Measurements from ENCODE around the gene LEMD3.
A peak's percentile ranks its signal among the peaks of the same experiment; 100 is the strongest.

LEMD3 gene

DNA sequence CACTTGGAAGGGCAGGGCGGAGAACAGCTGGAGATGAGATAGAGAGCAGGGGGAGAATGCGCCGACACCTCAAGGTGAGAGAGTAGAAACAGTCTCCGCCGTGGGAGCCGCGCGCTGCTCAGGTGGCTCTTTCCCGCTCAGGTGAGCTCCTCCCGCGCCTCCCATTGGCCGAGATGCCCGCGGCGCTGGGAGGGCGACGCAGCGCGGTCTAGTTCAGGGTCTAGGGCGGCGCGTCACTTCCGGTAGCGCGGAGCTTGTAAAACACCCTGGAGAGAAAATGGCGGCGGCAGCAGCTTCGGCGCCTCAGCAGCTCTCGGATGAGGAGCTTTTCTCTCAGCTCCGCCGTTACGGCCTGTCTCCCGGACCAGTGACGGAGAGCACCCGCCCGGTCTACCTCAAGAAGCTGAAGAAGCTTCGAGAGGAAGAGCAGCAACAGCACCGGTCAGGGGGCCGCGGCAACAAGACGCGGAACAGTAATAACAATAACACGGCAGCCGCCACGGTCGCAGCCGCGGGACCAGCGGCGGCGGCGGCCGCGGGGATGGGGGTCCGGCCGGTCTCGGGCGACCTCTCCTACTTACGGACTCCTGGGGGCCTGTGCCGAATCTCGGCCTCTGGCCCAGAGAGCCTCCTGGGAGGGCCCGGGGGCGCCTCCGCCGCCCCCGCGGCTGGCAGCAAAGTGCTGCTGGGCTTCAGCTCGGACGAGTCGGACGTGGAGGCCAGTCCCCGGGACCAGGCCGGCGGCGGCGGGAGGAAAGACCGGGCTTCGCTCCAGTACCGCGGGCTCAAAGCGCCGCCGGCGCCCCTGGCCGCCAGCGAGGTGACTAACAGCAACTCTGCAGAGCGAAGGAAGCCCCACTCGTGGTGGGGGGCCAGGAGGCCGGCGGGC lies at the start of gene LEMD3:
Gene LEMD3 (plus strand): TSS at position 264 of the 889 bp plus-strand sequence. CDS start 14 bp downstream, at position 278.
- peak; percentile 85 to 88 for DNase-seq (ENCODE audit: extremely low read depth in 1 of 2, low read depth in 1 of 2)

- DNase-seq (ENCODE audit: extremely low read depth in 1 of 2, low read depth in 1 of 2), result peak in 1 of 2 donors; percentile 11
These were observed 48.1 kb upstream of the LEMD3 start, which contains the start of gene WIF1 for GRCh38 chr12:65121049-65121955. WIF1 (minus strand) TSS chr12:65121305; CDS start chr12:65121191, 114 bp downstream.

DNA sequence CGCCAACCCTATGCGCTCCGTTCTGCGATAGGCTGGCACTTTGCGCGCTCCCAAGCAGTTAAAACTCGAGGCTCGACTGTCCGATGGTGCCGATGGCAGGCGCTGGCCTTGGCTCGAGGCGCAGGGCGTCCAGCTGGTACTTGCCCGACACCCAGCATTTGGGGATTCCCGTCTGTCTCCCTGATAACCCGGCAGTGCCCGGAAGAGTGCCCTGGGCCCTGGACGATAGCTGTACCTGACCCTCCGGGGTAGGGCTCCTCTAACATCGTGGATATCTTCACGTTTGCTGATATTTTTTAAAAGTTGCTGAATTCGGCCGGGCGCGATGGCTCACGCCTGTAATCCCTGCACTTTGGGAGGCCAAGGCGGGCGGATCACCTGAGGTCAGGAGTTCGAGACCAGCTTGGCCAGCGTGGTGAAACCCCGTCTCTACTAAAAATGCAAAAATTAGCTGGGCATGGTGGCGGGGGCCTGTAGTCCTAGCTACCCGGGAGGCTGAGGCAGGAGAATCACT lies 47.4 kb upstream of the LEMD3 start:
- DNase-seq (ENCODE audit: extremely low read depth in 1 of 2, low read depth in 1 of 2), result no peak

DNA sequence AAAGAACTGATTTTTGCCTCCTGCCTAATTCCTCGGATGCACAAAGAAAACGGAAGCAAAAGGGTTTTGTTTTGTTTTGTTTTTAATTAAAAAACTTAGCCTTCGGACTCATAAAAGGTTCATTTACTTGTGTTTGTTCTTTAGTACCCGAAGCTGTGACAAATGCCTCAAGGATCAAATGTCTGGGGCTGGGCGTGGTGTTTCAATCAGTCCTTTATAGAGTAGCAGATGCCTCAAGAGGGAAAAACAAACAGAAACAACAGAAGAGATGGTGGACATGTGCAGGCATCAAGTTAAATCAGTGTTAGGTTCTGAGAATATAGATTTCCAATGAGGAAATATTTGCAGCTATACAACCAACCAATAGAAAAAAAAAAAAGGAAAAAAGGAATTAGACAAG lies 46.7 kb upstream of the LEMD3 start:
- DNase-seq (ENCODE audit: extremely low read depth in 1 of 2, low read depth in 1 of 2), result no peak

- DNase-seq (ENCODE audit: extremely low read depth in 1 of 2, low read depth in 1 of 2), result no peak
These were observed 45.8 kb upstream of the LEMD3 start for GRCh38 chr12:65123435-65124063.

GRCh38 chr12:65125247-65125646 lies 44.1 kb upstream of the LEMD3 start:
- DNase-seq (ENCODE audit: extremely low read depth in 1 of 2, low read depth in 1 of 2), result no peak

- no peak for DNase-seq (ENCODE audit: extremely low read depth in 1 of 2, low read depth in 1 of 2)
These were observed 43.4 kb upstream of the LEMD3 start for GRCh38 chr12:65125975-65126374.

GRCh38 chr12:65126482-65126881 lies 42.9 kb upstream of the LEMD3 start:
- DNase-seq (ENCODE audit: extremely low read depth in 1 of 2, low read depth in 1 of 2), result no peak

GRCh38 chr12:65133879-65134278 lies 35.5 kb upstream of the LEMD3 start:
- no peak for DNase-seq (ENCODE audit: extremely low read depth in 1 of 2, low read depth in 1 of 2)

GRCh38 chr12:65139389-65139788 lies 30.0 kb upstream of the LEMD3 start:
- no peak for DNase-seq (ENCODE audit: extremely low read depth in 1 of 2, low read depth in 1 of 2)

DNA sequence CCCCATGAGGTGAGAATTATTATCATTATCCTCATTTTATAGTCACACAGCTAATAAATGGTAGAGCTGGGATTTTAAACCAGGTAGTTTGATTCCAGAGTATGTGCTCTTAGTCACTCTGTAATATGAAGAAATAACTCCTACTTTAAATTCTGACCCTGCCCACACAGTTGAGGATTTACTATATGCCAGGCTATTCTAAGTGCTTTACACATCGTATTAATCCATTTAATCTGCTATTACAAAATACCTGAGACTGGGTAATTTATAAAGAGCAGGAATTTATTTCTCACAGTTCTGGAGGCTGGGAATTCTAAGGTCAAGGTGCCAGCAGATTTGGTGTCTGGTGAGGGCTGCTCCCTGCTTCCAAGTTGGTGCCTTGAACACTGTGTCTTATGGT lies 28.6 kb upstream of the LEMD3 start:
- DNase-seq (ENCODE audit: extremely low read depth in 1 of 2, low read depth in 1 of 2), result no peak

GRCh38 chr12:65147312-65147905 lies 22.0 kb upstream of the LEMD3 start:
- no peak for DNase-seq (ENCODE audit: extremely low read depth in 1 of 2, low read depth in 1 of 2)

- no peak for DNase-seq (ENCODE audit: extremely low read depth in 1 of 2, low read depth in 1 of 2)
These were observed 17.4 kb upstream of the LEMD3 start for GRCh38 chr12:65152012-65152411.

GRCh38 chr12:65152596-65152995 lies 16.8 kb upstream of the LEMD3 start:
- DNase-seq (ENCODE audit: extremely low read depth in 1 of 2, low read depth in 1 of 2), result no peak

GRCh38 chr12:65155784-65156183 lies 13.6 kb upstream of the LEMD3 start:
- no peak for DNase-seq (ENCODE audit: extremely low read depth in 1 of 2, low read depth in 1 of 2)

- DNase-seq (ENCODE audit: extremely low read depth in 1 of 2, low read depth in 1 of 2), result no peak
These were observed 13.0 kb upstream of the LEMD3 start for GRCh38 chr12:65156366-65156841.

DNA sequence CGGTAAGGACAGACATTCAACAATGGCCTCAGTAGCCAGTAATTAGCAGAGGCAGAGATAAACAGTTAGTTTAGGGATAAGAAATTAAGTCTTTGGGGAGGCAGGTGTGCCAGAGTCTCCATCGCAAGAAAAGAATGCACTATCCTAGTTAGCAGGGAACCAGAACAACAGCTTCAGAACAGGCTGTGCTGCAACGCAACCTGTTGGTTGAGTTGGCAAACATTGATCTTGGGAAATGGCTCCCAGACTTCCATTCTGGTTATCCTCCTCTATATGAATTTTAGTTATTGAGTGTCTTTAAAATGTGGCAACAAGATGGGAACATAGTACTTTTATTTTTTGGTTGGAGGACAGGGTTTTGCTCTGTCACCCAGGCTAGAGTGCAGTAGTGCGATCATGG lies 12.3 kb upstream of the LEMD3 start:
- no peak for DNase-seq (ENCODE audit: extremely low read depth in 1 of 2, low read depth in 1 of 2)

- DNase-seq (ENCODE audit: extremely low read depth in 1 of 2, low read depth in 1 of 2), result no peak
These were observed 6.8 kb upstream of the LEMD3 start for GRCh38 chr12:65162609-65163008.

- no peak for DNase-seq (ENCODE audit: extremely low read depth in 1 of 2, low read depth in 1 of 2)
These were observed 5.1 kb upstream of the LEMD3 start for GRCh38 chr12:65164244-65164643.

DNA sequence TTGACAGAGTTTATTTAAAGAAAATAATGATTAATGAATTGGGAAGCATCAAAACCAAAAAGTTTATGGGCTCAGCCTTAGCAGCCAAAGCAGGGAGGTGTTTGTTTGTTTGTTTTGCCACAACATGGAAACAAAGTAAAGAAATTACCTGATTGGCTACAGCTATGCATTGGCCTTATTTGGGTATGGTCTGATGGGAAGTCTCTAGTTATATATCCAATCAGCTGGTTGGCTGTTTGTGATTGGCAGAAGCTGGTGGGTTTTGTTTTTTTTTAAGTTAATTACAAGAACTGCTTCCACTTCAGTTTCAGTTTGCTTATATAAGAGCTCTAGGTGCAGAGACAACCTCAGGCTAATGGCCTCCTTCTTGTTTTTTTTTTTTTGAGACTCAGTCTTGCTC lies 4.6 kb upstream of the LEMD3 start:
- no peak for DNase-seq (ENCODE audit: extremely low read depth in 1 of 2, low read depth in 1 of 2)

Data from stimulated activated CD8-positive, alpha-beta memory T cell treated with anti-CD3 and anti-CD28 coated beads, Interleukin-7, amount 100 ng/mL, for 48 hours (primary cell).